Left lung (tissue), 10 donors: ENCODE data around the gene PCDHGC4. TPM values are rescaled to one million over a fixed set of nuclear protein-coding genes. Genes with fewer than 3 reads are reported as not detected.

ENCODE experiments used
- ATAC-seq: fragments of 200-7000 bp; cut with Tn5 transposase; one replicate; pipeline ENCODE4 v1.9.1; 2020; ENCODE audit warnings: moderate library complexity
- DNase-seq, 4 donors: peaks; one replicate each; pipeline ENCODE4 v3.0.0-alpha.2; 2013 to 2020
- H3K27ac ChIP-seq, 2 donors: fragments of 200-600 bp; sonication (generic) in 1 of 2; one replicate each; pipeline versions ENCODE4 v1.5.0 to v1.8.0; 2020 to 2021
- H3K27me3 ChIP-seq, 2 donors: fragments of 200-600 bp; sonication (generic) in 1 of 2; one replicate each; pipeline versions ENCODE4 v1.5.0 to v1.8.0; 2020 to 2021
- H3K36me3 ChIP-seq, 2 donors: fragments of 200-600 bp; sonication (generic) in 1 of 2; one replicate each; pipeline versions ENCODE4 v1.5.0 to v1.8.0; 2020 to 2021
- H3K4me1 ChIP-seq, 2 donors: fragments of 200-600 bp; one replicate each; pipeline ENCODE4 v1.8.0; 2021
- H3K4me3 ChIP-seq, 2 donors: fragments of 200-600 bp; sonication (generic) in 1 of 2; one replicate each; pipeline versions ENCODE4 v1.5.0 to v1.8.0; 2020 to 2021; ENCODE audit warnings: mild to moderate bottlenecking in 1 of 2
- H3K9me3 ChIP-seq, 2 donors: fragments of 200-600 bp; sonication (generic) in 1 of 2; one replicate each; pipeline versions ENCODE4 v1.5.0 to v1.8.0; 2020 to 2021
- CTCF ChIP-seq, 2 donors: fragments of 200-600 bp; sonication (generic) in 1 of 2; IDR thresholded peaks; one replicate each; pipeline versions ENCODE4 v1.5.0 to v1.8.0; 2021; ENCODE audit warnings: antibody characterized with exemption in 2 of 2
- intact Hi-C, 2 donors: fragments of 100-400 bp; cut with DNase I; formaldehyde crosslinking; loops; one replicate each; pipeline versions ENCODE4 v1.11.2 to v1.14.2; 2022
- polyA plus RNA-seq, 6 donors: library from polyadenylated mRNA; unstranded; fragments of 120-200 nt; gene quantifications; one replicate each; pipeline ENCODE4 v1.2.1, GENCODE V29; 2013; ENCODE audit not compliant: insufficient read length in 6 of 6
- total RNA-seq, 2 donors: library from RNA; stranded (reverse); fragmentation: NEBNext Ultra II Directional; extraction: Animal tissue kit (Norgen Biotek cat#: 25700); gene quantifications; one replicate each; pipeline ENCODE4 v1.2.1, GENCODE V29; 2021
- donor health status: DM: no; HTN: yes; CAD: no.
- donor health status: DM: no; HTN: no; CAD: no.

Gene PCDHGC4
- total and polyA plus RNA-seq, 8 donors: 0.79 to 3.3 (median 2.3) TPM

DNA sequence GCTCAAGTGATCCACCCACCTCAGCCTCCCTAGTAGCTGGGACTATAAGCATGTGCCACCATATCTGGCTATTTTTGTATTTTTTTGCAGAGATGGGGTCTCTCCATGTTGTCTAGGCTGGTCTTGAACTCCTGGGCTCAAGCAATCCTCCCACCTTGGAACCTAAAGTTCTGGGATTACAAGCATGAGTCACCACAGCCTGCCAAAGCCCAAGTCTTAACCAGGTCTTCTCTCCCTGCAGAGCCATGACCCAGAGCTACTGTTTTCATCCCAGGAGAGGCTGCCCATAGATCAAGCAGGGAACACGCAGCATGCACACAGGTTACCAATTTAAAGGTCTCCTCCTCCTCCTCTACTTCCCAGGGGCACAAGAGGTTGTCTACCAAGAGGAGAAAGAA lies 33.8 kb downstream of the PCDHGC4 start:
- Histone ChIP-seq H3K4me1 (peaks cover 29 to 95% of the 10 kb centered on the region in 2 donors), H3K27ac (peak overlapping the region; percentile 9 to 62), H3K27me3 (no peaks in the 10 kb centered on the region), H3K4me3 (no peak overlapping the region), H3K36me3 (peaks cover 0 to 73% of the 10 kb centered on the region in 2 donors), H3K9me3 (no peaks in the 10 kb centered on the region)
- DNase-seq: no peak
- TF ChIP-seq CTCF (IDR thresholded peaks at IDR 0.05): no peak
- ATAC-seq: no peak
- intact Hi-C loops: no loop called here

GRCh38 chr5:141519605-141520565 lies 35.1 kb downstream of the PCDHGC4 start:
- peak overlapping the region; percentile 60 to 62 for H3K27ac ChIP-seq
- H3K4me3 ChIP-seq: no peak overlapping the region
- peaks cover 18 to 94% of the 10 kb centered on the region in 2 donors for H3K4me1 ChIP-seq
- TF ChIP-seq CTCF (IDR thresholded peaks at IDR 0.05): no peak
- H3K36me3 ChIP-seq: peaks cover 0 to 75% of the 10 kb centered on the region in 2 donors
- no peaks in the 10 kb centered on the region for H3K27me3 ChIP-seq
- intact Hi-C loops: loop anchor here in 1 of 2 donors (10.0 kb wide), 1 partner anchor 105 kb away; the partner anchor contains the start of genes PCDHGA10 and PCDHGB7
- no peaks in the 10 kb centered on the region for H3K9me3 ChIP-seq
- DNase-seq: peak in 1 of 4 donors; percentile 28
- ATAC-seq: no peak

- peak; percentile 65 for ATAC-seq
- no peaks in the 10 kb centered on the region for H3K9me3 ChIP-seq
- peak in 3 of 4 donors; percentile 43 to 86 (median 81) for DNase-seq
- no peaks in the 10 kb centered on the region for H3K27me3 ChIP-seq
- intact Hi-C loops: loop anchor here in 1 of 2 donors (10.0 kb wide), 1 partner anchor 107 kb away; the partner anchor contains the start of genes PCDHGA10 and PCDHGB7
- H3K4me1 ChIP-seq: peaks cover 10 to 89% of the 10 kb centered on the region in 2 donors
- no peak for TF ChIP-seq CTCF (IDR thresholded peaks at IDR 0.05)
- H3K36me3 ChIP-seq: peaks cover 0 to 77% of the 10 kb centered on the region in 2 donors
- peak overlapping the region; percentile 60 to 62 for H3K27ac ChIP-seq
- no peak overlapping the region for H3K4me3 ChIP-seq
These were observed 36.5 kb downstream of the PCDHGC4 start for GRCh38 chr5:141521244-141521781.

GRCh38 chr5:141522301-141522700 lies 37.5 kb downstream of the PCDHGC4 start:
- peaks cover 10 to 79% of the 10 kb centered on the region in 2 donors for H3K4me1 ChIP-seq
- DNase-seq (no peak), ATAC-seq (no peak)
- no peaks in the 10 kb centered on the region for H3K27me3 ChIP-seq
- H3K4me3 ChIP-seq: no peak overlapping the region
- no peaks in the 10 kb centered on the region for H3K9me3 ChIP-seq
- H3K27ac ChIP-seq: peak overlapping the region; percentile 60 to 62
- intact Hi-C loops: loop anchor here in 1 of 2 donors (10.0 kb wide), 1 partner anchor 108 kb away; the partner anchor contains the start of genes PCDHGA10 and PCDHGB7
- no peak for TF ChIP-seq CTCF (IDR thresholded peaks at IDR 0.05)
- peaks cover 0 to 77% of the 10 kb centered on the region in 2 donors for H3K36me3 ChIP-seq
